ENCODE results near the gene LHFPL3.

LHFPL3 gene

DNA sequence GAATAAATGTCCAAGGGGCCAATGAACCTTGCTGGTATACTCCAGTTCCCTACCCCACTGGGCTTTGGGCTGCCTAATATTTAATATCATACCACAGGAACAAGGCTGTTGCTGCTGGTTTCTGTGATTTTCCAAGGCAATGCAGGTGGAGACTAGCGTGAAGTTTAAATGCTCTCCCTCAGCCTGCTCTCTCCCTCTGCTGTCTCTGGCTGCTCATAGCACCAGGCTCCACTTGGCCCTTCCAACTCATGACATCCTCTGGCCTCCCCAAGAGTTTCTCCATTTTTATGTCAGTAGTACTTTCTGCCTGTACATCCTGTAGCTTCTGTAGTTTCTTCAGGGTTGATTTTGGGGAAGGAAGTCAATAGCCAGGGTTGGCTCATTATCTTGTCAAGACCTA is 103.5 kb downstream of the LHFPL3 start:
- DNase-seq, result no peak
- ChIA-PET CTCF (no interaction called here), POLR2A (no interaction called here)
- WGBS (ENCODE audit: insufficient coverage), result 85% methylated on average over 1 of the region's 1 CpG
- Histone ChIP-seq H3K4me1 (ENCODE audit: control extremely low read depth in 1 of 4, control insufficient read depth in 4 of 4, insufficient read depth in 4 of 4, low read length in 3 of 4) (no peaks in the 10 kb centered on the region), H3K9me3 (ENCODE audit: control extremely low read depth in 1 of 5, control insufficient read depth in 4 of 5, insufficient read depth in 2 of 5, low read depth in 1 of 5, low read length in 4 of 5) (no peaks in the 10 kb centered on the region), H3K36me3 (ENCODE audit: control insufficient read depth in 4 of 4, insufficient read depth in 4 of 4, low read length in 3 of 4) (no peaks in the 10 kb centered on the region), H3K27me3 (replicated peaks in 2 of 5; ENCODE audit: control insufficient read depth in 4 of 5, insufficient read depth in 5 of 5, low read length in 4 of 5) (no peaks in the 10 kb centered on the region), H3K27ac (ENCODE audit: insufficient read depth in 1 of 2, low read depth in 1 of 2, low read length in 2 of 2, poor library complexity in 1 of 2, severe bottlenecking in 2 of 2) (no peak overlapping the region), H3K4me3 (ENCODE audit: control insufficient read depth in 1 of 7, extremely low read depth in 1 of 7, insufficient read depth in 4 of 7, low read depth in 2 of 7, low read length in 6 of 7) (no peak overlapping the region)

DNA sequence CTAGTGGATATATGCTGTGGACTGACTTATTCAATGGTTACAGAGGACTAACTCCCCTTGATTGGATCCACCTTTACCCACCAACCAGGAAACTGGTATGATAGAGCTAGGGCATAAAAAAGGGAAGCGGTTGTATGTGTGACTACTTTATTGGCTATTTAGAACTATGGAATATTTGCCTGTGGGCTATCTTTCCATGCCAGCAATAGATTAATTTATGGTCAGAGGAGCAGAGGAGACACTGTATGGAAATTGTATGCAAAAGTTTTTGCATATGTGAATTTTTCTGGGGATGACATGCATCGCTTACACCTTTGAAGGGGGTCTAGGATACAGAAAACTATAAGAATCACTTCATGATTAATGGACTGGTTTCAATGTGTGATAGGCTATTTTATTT is 105.7 kb downstream of the LHFPL3 start:
- H3K27me3 ChIP-seq (replicated peaks in 2 of 5; ENCODE audit: control insufficient read depth in 4 of 5, insufficient read depth in 5 of 5, low read length in 4 of 5), result no peaks in the 10 kb centered on the region
- ChIA-PET POLR2A (no interaction called here), CTCF (no interaction called here)
- H3K4me1 ChIP-seq (ENCODE audit: control extremely low read depth in 1 of 4, control insufficient read depth in 4 of 4, insufficient read depth in 4 of 4, low read length in 3 of 4), result no peaks in the 10 kb centered on the region
- WGBS (ENCODE audit: insufficient coverage), result 100% methylated on average over 2 of the region's 2 CpGs
- H3K9me3 ChIP-seq (ENCODE audit: control extremely low read depth in 1 of 5, control insufficient read depth in 4 of 5, insufficient read depth in 2 of 5, low read depth in 1 of 5, low read length in 4 of 5), result no peaks in the 10 kb centered on the region
- no peaks in the 10 kb centered on the region for H3K36me3 ChIP-seq (ENCODE audit: control insufficient read depth in 4 of 4, insufficient read depth in 4 of 4, low read length in 3 of 4)
- DNase-seq, result no peak
- H3K4me3 ChIP-seq (ENCODE audit: control insufficient read depth in 1 of 7, extremely low read depth in 1 of 7, insufficient read depth in 4 of 7, low read depth in 2 of 7, low read length in 6 of 7), result no peak overlapping the region
- no peak overlapping the region for H3K27ac ChIP-seq (ENCODE audit: insufficient read depth in 1 of 2, low read depth in 1 of 2, low read length in 2 of 2, poor library complexity in 1 of 2, severe bottlenecking in 2 of 2)

DNA sequence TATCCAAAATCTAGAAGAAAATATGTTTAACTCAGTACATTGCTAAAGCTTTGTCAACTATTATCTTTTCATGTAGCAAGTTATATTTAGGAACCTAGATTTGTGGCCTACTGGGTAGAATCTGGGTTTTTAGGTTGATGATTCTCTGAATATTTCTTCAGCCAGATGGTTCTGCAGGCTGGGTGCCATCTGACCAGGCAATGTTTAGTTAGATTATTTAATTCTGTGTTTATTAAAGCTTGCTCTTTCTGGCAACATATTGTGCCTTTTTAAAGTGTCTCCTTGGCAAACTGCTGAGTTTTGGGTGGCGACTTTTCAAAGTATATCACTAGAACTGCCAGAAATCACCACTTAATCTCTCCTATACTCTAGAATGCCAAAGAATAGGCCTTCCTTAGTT is 114.1 kb downstream of the LHFPL3 start:
- Histone ChIP-seq H3K9me3 (ENCODE audit: control extremely low read depth in 1 of 5, control insufficient read depth in 4 of 5, insufficient read depth in 2 of 5, low read depth in 1 of 5, low read length in 4 of 5) (no peaks in the 10 kb centered on the region), H3K4me1 (ENCODE audit: control extremely low read depth in 1 of 4, control insufficient read depth in 4 of 4, insufficient read depth in 4 of 4, low read length in 3 of 4) (no peaks in the 10 kb centered on the region), H3K36me3 (ENCODE audit: control insufficient read depth in 4 of 4, insufficient read depth in 4 of 4, low read length in 3 of 4) (no peaks in the 10 kb centered on the region), H3K27me3 (replicated peaks in 2 of 5; ENCODE audit: control insufficient read depth in 4 of 5, insufficient read depth in 5 of 5, low read length in 4 of 5) (no peaks in the 10 kb centered on the region), H3K4me3 (ENCODE audit: control insufficient read depth in 1 of 7, extremely low read depth in 1 of 7, insufficient read depth in 4 of 7, low read depth in 2 of 7, low read length in 6 of 7) (no peak overlapping the region), H3K27ac (ENCODE audit: insufficient read depth in 1 of 2, low read depth in 1 of 2, low read length in 2 of 2, poor library complexity in 1 of 2, severe bottlenecking in 2 of 2) (no peak overlapping the region)
- ChIA-PET CTCF (no interaction called here), POLR2A (no interaction called here)
- WGBS (ENCODE audit: insufficient coverage), result no CpG with 5 or more reads among the region's 1 CpG
- no peak for DNase-seq

DNA sequence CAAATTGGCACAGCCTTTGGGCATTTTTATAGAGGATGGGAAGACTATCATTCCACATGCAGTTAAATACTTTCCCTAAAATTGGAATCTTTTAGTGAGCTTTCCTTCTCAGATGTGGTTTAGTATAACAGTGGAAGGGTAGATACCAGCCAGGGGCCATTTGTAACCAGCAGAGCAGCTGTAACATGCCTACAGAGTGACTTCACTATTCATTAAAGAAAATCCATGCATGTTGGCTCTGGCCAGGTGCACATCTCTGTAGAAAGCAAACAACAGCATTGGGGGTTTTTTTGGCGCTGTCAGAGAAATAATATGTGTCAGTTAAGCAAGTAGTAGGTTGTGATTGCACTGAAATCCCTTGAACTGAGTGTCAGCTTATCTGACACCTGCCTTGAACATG is 115.6 kb downstream of the LHFPL3 start:
- H3K4me3 ChIP-seq (ENCODE audit: control insufficient read depth in 1 of 7, extremely low read depth in 1 of 7, insufficient read depth in 4 of 7, low read depth in 2 of 7, low read length in 6 of 7), result no peak overlapping the region
- no peaks in the 10 kb centered on the region for H3K36me3 ChIP-seq (ENCODE audit: control insufficient read depth in 4 of 4, insufficient read depth in 4 of 4, low read length in 3 of 4)
- WGBS (ENCODE audit: insufficient coverage), result 100% methylated on average over 1 of the region's 1 CpG
- POLR2A ChIA-PET, result no interaction called here
- H3K4me1 ChIP-seq (ENCODE audit: control extremely low read depth in 1 of 4, control insufficient read depth in 4 of 4, insufficient read depth in 4 of 4, low read length in 3 of 4), result no peaks in the 10 kb centered on the region
- CTCF ChIA-PET, result no interaction called here
- H3K9me3 ChIP-seq (ENCODE audit: control extremely low read depth in 1 of 5, control insufficient read depth in 4 of 5, insufficient read depth in 2 of 5, low read depth in 1 of 5, low read length in 4 of 5), result no peaks in the 10 kb centered on the region
- H3K27me3 ChIP-seq (replicated peaks in 2 of 5; ENCODE audit: control insufficient read depth in 4 of 5, insufficient read depth in 5 of 5, low read length in 4 of 5), result no peaks in the 10 kb centered on the region
- DNase-seq, result no peak
- H3K27ac ChIP-seq (ENCODE audit: insufficient read depth in 1 of 2, low read depth in 1 of 2, low read length in 2 of 2, poor library complexity in 1 of 2, severe bottlenecking in 2 of 2), result no peak overlapping the region

DNA sequence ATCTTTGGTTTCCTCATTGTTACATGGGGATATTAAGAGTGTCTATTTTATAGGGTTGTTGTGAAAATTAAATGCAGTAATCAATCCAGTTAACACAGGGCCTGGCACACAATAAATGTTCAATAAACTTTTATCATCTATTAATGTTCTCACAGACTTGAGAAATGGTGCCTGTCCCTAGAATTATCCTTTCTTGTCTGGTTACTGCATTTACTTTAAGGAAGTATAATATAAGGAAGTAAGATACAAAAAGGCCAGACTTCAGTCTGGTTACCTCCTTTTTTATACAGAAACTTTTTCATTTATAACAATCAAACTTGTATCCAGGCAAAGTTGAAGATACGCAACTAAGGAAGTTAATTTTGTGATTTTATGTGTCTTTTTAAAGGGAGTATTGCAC is 117.0 kb downstream of the LHFPL3 start:
- Histone ChIP-seq H3K4me3 (ENCODE audit: control insufficient read depth in 1 of 7, extremely low read depth in 1 of 7, insufficient read depth in 4 of 7, low read depth in 2 of 7, low read length in 6 of 7) (no peak overlapping the region), H3K27ac (ENCODE audit: insufficient read depth in 1 of 2, low read depth in 1 of 2, low read length in 2 of 2, poor library complexity in 1 of 2, severe bottlenecking in 2 of 2) (no peak overlapping the region), H3K36me3 (ENCODE audit: control insufficient read depth in 4 of 4, insufficient read depth in 4 of 4, low read length in 3 of 4) (no peaks in the 10 kb centered on the region), H3K4me1 (ENCODE audit: control extremely low read depth in 1 of 4, control insufficient read depth in 4 of 4, insufficient read depth in 4 of 4, low read length in 3 of 4) (no peaks in the 10 kb centered on the region), H3K9me3 (ENCODE audit: control extremely low read depth in 1 of 5, control insufficient read depth in 4 of 5, insufficient read depth in 2 of 5, low read depth in 1 of 5, low read length in 4 of 5) (no peaks in the 10 kb centered on the region), H3K27me3 (replicated peaks in 2 of 5; ENCODE audit: control insufficient read depth in 4 of 5, insufficient read depth in 5 of 5, low read length in 4 of 5) (no peaks in the 10 kb centered on the region)
- WGBS (ENCODE audit: insufficient coverage), result no CpG with 5 or more reads among the region's 1 CpG
- POLR2A ChIA-PET, result no interaction called here
- CTCF ChIA-PET, result no interaction called here
- no peak for DNase-seq

DNA sequence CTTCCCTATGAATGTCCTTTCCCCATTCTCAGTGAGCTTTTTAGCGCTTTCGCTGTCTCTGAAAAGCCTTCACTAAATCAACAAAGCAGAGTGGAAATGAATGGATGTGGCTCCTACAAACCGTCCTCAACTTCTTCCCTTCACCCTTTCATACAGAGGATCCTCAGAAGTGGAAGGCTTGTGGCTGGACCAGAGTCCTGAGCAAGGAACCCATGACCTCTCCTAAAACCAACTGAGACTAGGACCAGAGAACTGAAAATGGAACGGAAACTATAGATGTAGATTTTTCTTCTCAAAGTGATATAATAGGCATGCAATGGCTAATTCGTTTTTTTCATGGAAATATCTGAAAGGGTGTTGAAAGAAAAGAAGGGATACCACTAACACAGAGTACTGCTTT is 122.5 kb downstream of the LHFPL3 start:
- no peaks in the 10 kb centered on the region for H3K36me3 ChIP-seq (ENCODE audit: control insufficient read depth in 4 of 4, insufficient read depth in 4 of 4, low read length in 3 of 4)
- H3K4me3 ChIP-seq (ENCODE audit: control insufficient read depth in 1 of 7, extremely low read depth in 1 of 7, insufficient read depth in 4 of 7, low read depth in 2 of 7, low read length in 6 of 7), result no peak overlapping the region
- H3K4me1 ChIP-seq (ENCODE audit: control extremely low read depth in 1 of 4, control insufficient read depth in 4 of 4, insufficient read depth in 4 of 4, low read length in 3 of 4), result no peaks in the 10 kb centered on the region
- no peak for DNase-seq
- H3K27ac ChIP-seq (ENCODE audit: insufficient read depth in 1 of 2, low read depth in 1 of 2, low read length in 2 of 2, poor library complexity in 1 of 2, severe bottlenecking in 2 of 2), result no peak overlapping the region
- H3K27me3 ChIP-seq (replicated peaks in 2 of 5; ENCODE audit: control insufficient read depth in 4 of 5, insufficient read depth in 5 of 5, low read length in 4 of 5), result no peaks in the 10 kb centered on the region
- H3K9me3 ChIP-seq (ENCODE audit: control extremely low read depth in 1 of 5, control insufficient read depth in 4 of 5, insufficient read depth in 2 of 5, low read depth in 1 of 5, low read length in 4 of 5), result no peaks in the 10 kb centered on the region
- ChIA-PET CTCF (no interaction called here), POLR2A (no interaction called here)
- 93% methylated on average over 2 of the region's 5 CpGs for WGBS (ENCODE audit: insufficient coverage)

DNA sequence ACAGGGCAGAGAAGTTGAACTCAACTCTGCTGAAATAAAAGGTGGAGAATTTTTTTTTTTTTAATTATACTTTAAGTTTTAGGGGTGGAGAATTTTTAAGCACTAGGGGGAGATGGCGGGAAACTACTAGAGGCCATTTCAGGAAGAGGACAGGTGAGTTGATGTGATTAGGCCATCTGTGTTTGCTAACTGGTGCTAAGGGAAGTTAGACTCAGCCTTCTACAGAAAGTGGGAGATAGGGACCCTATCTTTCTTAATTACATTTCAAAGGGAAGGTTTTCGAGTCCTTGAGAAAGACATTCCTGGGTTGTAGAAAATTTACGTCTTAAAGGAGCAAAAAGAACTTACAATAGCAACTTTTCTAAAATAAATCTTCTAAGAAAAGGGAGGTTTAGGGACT is 124.8 kb downstream of the LHFPL3 start:
- Histone ChIP-seq H3K9me3 (ENCODE audit: control extremely low read depth in 1 of 5, control insufficient read depth in 4 of 5, insufficient read depth in 2 of 5, low read depth in 1 of 5, low read length in 4 of 5) (no peaks in the 10 kb centered on the region), H3K4me3 (ENCODE audit: control insufficient read depth in 1 of 7, extremely low read depth in 1 of 7, insufficient read depth in 4 of 7, low read depth in 2 of 7, low read length in 6 of 7) (no peak overlapping the region), H3K27ac (ENCODE audit: insufficient read depth in 1 of 2, low read depth in 1 of 2, low read length in 2 of 2, poor library complexity in 1 of 2, severe bottlenecking in 2 of 2) (no peak overlapping the region), H3K4me1 (ENCODE audit: control extremely low read depth in 1 of 4, control insufficient read depth in 4 of 4, insufficient read depth in 4 of 4, low read length in 3 of 4) (no peaks in the 10 kb centered on the region), H3K36me3 (ENCODE audit: control insufficient read depth in 4 of 4, insufficient read depth in 4 of 4, low read length in 3 of 4) (no peaks in the 10 kb centered on the region), H3K27me3 (replicated peaks in 2 of 5; ENCODE audit: control insufficient read depth in 4 of 5, insufficient read depth in 5 of 5, low read length in 4 of 5) (no peaks in the 10 kb centered on the region)
- ChIA-PET CTCF (no interaction called here), POLR2A (no interaction called here)
- DNase-seq, result no peak
- WGBS (ENCODE audit: insufficient coverage), result no CpG with 5 or more reads among the region's 3 CpGs

DNA sequence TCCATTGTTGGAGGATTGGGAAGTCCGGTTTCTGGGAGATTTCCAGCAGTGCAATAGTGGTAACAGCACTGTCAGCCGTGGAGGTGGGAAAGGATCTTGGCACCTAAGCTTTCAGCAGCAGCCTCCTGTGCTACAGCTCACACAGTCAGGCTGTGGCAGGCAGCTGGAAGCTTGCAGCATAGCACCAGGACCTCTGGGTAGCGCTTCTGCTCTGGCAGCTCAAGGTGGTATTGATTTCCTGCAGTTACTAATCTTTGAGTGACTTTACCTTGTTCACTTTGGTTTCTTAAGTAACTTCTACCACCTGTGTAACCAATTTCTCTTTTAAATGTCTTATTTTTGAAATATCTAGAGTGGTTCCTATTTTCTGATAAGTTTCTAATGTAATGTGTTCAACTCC is 130.5 kb downstream of the LHFPL3 start:
- Histone ChIP-seq H3K9me3 (ENCODE audit: control extremely low read depth in 1 of 5, control insufficient read depth in 4 of 5, insufficient read depth in 2 of 5, low read depth in 1 of 5, low read length in 4 of 5) (peaks cover 0 to 3% (median 0%) of the 10 kb centered on the region in 5 experiments), H3K27ac (ENCODE audit: insufficient read depth in 1 of 2, low read depth in 1 of 2, low read length in 2 of 2, poor library complexity in 1 of 2, severe bottlenecking in 2 of 2) (no peak overlapping the region), H3K4me1 (ENCODE audit: control extremely low read depth in 1 of 4, control insufficient read depth in 4 of 4, insufficient read depth in 4 of 4, low read length in 3 of 4) (no peaks in the 10 kb centered on the region), H3K27me3 (replicated peaks in 2 of 5; ENCODE audit: control insufficient read depth in 4 of 5, insufficient read depth in 5 of 5, low read length in 4 of 5) (no peaks in the 10 kb centered on the region), H3K4me3 (ENCODE audit: control insufficient read depth in 1 of 7, extremely low read depth in 1 of 7, insufficient read depth in 4 of 7, low read depth in 2 of 7, low read length in 6 of 7) (no peak overlapping the region), H3K36me3 (ENCODE audit: control insufficient read depth in 4 of 4, insufficient read depth in 4 of 4, low read length in 3 of 4) (no peaks in the 10 kb centered on the region)
- WGBS (ENCODE audit: insufficient coverage), result 100% methylated on average over 1 of the region's 3 CpGs
- POLR2A ChIA-PET, result no interaction called here
- DNase-seq, result no peak
- CTCF ChIA-PET, result no interaction called here

All from common myeloid progenitor, CD34-positive (primary cell).